GM19035 (cell line): ENCODE measurements around the gene SCAF8.

Experiments used
- ATAC-seq: cut with Tn5 transposase; IDR thresholded peaks from one replicate; pipeline ENCODE4 v1.9.1; 2021; ENCODE audit not compliant: unreplicated experiment

SCAF8 gene

DNA sequence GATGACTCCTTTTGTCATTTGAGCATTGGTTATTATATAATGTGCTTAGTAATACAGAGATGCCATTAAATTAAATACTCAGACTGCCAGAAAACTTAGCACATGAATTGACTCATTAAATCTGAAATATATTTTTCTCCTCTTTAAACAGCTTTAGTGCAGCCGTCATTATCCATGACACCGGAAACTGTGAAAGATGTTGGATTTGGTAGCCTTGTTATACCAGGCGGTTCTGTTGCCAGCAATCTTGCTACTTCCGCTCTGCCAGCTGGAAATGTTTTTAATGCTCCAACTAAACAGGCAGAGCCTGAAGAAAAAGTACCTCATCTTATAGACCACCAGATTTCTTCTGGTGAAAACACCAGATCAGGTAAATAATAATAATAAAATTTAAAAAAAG, 97.6 kb downstream of the SCAF8 start:
- ATAC-seq: no peak

DNA sequence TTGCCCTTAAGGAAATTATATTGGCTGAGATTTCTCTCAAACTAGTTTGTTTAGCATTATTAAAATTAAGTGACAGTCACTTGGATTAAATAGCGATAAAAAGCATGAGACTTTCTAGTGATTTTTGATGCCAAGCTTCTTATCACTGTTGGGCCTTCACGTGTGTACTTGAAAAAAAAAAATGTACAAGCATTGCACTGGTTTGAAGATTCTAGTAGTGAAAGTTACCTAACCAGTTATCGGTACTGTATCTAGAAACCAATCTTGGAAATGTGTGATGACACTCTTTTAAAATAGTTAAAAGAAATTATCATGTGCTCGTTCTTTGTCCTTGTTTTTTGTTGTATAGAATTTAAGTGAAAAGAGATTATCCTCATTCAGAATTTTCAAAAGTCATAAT, 102.1 kb downstream of the SCAF8 start:
- ATAC-seq: no peak

DNA sequence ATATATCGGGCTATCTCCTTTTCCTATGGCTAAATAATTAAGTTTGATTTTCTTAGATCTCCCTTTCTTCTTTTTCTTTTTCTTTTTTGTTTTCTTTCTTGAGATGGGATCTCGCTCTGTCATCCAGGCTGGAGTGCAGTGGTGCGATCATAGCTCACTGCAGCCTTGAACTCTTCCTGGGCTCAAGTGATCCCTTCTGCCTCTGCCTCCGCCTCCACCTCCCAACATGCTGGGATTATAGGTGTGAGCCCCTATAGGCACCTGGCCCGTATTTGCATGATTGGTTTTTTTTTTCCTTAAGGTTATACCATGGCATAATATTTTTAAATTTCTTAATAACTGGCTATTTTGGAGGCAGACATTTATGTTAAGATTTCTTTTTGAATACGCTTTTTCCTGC, 106.3 kb downstream of the SCAF8 start:
- no peak for ATAC-seq

DNA sequence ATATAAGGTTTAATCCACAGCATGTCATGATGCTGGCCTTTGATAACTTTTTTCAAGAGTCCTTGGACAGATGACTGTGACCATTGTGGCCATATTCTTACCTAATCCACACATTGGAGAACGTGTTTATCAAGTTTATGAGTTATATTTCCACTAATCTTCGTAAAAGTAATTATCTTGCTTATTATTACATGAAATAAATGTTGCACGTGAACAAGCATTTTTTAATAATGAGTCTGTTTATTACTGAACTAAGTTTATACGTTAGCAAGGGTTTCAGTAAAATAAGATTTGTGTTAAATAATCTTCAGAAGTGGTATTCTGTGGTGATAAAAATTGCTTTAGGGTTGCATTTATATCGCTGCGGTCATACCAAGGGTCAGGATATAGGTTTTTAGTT, 107.1 kb downstream of the SCAF8 start:
- no peak for ATAC-seq

DNA sequence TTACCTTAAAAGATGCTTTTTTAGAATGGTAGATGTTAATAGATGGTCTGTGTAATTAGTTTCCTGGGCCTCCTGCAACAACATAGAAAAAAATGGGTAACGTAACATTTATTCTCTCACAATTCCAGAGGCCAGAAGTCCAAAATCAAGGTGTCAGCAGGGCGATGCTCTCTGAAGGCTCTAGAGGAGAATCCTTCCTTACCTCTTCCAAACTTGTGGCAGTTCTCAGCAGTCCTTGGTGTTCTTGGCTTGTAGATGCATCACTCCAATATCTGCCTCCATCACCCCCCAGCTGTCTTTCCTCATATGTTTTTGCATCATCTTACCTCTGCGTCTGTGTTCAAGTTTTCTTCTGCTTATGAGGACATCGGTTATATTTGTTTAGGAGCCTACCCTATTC, 107.9 kb downstream of the SCAF8 start:
- no peak for ATAC-seq

DNA sequence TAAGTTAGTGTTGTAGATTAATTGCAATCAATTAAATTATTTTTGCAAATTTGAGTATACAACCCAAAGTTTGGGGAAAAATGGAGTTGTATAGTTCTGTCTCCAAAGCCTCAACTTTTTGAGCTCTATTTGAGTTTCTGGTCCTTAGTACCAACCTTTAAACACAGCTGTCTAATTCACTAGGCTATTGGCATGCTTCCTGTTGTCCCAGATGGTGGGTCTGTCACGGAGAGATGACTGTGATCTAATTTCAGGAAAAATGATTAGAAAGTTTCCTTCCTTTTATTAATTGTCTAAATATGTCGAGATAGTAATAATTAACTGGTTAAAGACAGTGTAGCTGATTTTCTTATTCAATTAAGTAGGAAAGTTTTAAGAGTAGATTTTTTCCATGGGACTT, 109.6 kb downstream of the SCAF8 start:
- no peak for ATAC-seq

DNA sequence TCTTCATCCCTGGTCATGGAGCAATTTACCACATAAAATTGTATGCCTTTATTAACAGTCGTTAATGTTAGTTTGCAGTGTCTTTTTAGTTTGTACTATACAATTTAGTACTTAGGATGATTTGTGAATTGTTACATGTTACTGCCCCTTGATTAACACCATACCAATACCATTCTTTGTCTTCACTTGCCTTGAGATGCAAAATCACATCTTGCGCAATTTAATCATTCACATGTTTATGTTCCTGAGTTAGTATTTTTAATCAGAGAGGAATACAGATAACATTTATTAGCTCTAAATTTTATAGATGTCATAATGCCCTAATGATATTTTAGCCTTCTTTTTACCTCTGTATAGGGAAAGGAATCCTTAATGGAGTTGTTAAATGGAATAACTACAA, 114.1 kb downstream of the SCAF8 start:
- ATAC-seq: no peak

DNA sequence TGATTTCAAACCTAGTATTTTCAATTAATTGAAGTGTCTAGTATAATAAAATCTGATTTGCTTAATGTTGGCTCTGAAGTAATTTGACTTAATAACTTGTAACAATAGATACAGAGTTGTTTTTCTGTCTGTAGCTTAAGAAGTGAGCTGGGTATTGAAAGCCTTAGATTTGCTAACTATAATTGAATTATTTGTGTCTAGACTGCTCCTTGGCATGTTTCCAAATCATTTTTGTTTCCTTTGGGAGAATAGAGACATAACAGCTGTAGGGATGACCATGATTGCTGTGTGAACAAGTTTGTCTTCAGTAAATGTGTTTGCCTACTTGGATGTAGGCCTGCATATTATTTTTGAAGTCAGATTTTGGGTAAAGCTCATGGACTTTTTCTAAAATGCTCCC, 115.4 kb downstream of the SCAF8 start:
- no peak for ATAC-seq

DNA sequence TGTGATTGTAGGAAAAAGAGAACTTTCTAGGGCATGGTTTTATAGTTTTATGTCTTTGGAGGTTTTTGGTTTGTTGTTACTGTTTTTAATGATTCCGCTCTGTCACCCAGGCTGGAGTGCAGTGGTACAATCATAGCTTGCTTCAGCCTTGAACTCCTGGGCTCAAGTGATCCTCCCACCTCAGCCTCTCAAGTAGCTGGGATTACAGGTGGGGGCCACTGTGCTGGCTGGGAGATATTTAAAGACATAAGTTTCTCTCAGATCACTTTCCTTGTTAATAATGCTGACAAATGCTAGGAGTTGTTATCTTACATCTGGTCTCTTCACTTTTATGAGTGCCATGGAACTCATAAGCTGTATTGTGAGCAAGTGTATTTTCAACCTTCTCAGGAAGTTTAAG, 116.3 kb downstream of the SCAF8 start:
- no peak for ATAC-seq

DNA sequence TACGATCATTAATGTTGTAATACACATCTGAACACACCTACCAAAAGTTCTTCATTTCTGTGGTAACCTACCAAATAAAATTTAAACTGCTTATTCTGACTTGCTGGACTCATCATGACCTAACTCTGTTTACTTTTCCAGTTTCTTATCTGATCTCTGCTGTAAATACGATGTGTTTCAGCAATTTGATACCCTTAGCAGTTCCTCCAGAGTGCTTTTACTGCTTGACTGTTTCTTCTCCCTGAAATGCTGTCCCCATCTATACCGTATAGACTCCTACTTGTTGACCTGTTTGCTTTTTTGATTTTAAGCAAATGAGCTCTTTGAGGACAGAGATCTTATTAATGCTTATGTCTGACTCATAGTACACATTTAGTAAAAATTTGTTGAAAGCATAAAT, 119.5 kb downstream of the SCAF8 start:
- no peak for ATAC-seq

DNA sequence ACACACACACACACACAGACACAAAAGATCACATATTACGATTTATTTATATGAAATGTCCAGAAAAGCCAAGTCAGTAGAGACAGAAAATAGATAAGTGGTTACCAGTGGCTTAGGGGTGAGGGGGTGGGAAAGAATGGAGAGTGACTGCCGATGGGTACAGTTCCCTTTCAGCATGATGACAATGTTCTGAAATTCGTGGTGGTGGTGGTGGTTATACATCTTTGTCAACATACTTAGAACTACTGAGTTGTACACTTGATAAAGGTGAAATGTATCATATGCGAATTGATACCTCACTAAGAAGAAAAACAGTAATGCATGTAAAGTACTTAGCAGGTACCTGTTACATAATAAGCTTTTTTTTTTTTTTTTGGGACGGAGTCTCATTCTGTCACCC, 124.3 kb downstream of the SCAF8 start:
- no peak for ATAC-seq

DNA sequence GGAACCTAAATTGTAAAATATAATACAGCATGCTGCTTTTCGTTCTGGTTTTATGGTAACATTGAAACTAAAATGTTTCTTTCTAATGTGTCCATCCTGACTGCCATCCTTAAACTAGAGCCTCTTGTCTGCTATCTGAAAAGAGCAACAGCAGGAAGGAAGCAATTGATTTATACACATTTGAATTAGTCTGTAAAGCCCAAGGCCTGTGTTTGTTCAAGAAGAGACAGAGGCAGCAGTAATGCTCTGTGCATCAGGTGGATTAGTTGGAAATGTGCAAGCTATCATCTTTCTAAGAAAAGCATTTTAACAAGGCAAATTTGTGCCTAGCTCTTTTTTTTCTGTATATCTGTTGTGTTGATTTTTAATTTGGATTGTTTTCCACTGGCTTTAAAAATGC, 128.6 kb downstream of the SCAF8 start:
- no peak for ATAC-seq

DNA sequence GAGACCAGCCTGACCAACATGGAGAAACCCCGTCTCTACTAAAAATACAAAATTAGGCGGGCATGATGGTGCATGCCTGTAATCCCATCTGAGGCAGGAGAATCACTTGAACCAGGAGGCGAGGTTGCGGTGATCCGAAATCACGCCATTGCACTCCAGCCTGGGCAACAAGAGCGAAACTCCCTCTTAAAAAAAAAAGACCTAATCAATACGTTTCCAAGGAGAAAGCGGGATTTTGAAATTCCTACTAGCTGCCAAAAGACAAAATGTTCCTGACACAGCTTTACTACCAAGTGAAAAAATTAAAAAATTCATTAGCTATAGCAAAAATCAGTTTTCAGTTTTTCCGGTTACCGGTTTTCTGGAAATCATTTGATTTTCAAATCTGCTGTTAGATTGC, 129.3 kb downstream of the SCAF8 start:
- no peak for ATAC-seq

DNA sequence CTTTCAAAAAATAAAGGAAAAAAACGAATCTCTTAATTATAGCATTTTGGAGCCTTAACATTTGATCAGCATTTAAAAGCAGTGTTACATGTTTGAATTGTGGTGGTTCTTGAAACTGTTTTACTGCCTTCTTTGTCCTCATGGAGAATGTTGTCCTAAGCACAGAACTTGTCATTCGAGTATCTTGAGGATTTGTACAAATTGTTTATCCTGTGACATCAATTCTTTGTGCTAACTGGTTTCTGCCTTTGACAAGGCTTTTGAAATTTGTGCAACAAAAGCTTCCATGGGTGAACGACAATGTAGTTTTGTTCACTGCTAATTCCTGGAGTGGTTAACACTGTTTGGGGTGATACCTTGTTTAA, 130.8 kb downstream of the SCAF8 start:
- no peak for ATAC-seq

DNA sequence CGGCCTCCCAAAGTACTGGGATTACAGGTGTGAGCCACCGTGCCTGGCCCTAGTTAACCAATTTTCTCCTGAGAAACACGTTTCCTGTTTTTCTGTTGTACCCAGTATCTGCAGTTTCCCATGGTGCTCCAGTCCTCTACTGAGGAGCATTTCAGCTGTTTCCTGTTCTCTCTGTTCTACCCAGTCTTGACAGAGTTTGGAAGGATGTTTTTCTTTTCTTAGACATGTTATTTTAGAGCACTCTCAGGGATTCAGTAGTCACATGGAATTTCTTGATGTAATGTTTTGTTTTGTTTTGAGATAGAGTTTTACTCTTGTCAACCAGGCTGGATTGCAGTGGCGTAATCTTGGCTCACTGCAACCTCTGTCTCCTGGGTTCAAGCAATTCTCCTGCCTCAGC, 132.1 kb downstream of the SCAF8 start:
- no peak for ATAC-seq

DNA sequence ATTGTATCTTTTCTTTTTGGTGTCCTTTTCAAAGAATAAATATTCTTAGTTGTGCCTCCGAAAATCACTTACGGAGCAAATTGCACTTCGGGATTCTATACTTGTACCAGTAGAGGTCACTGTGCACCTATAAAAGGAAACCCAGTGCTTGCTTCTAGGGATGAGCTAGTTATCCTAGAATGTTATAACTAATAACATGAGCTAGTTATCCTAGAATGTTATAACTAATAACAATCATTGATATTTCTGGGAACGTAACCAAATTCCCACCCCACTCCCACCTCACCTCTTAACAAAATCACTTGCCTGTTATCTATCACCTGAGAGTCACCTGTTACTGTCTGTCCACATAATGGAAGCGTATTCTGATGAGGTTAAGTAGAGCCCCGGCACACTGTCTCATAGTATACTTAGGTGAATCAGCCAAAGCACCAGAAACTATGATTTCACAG, 135.0 kb downstream of the SCAF8 start:
- ATAC-seq: no peak

DNA sequence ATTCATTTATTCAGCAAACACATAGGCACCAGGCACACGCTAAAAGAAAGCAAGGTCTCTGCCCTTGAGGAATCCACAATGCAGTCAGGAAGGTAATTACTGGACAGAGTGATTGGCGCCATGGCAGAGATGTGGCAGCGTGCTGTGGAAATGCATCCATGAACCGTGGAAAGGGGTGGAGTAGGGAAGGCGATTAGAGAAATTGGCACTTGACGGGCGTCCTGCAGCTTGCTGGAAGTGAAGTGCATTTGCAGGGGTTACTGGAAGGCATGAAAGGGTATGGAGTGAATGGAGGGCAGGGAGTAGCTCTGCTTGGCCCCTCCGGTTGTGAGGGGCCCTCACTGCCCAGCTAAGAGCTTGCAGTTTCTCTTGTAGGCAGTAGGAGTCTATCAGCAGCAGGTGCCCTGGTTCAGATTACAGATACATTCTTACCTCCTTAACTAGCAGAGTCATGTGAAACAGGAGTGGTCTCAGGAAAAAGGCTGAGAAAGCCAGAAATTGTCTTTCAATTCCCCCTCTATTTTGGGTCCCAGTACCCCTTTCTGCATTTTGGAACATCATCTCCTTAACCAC, 139.4 kb downstream of the SCAF8 start:
- no peak for ATAC-seq

DNA sequence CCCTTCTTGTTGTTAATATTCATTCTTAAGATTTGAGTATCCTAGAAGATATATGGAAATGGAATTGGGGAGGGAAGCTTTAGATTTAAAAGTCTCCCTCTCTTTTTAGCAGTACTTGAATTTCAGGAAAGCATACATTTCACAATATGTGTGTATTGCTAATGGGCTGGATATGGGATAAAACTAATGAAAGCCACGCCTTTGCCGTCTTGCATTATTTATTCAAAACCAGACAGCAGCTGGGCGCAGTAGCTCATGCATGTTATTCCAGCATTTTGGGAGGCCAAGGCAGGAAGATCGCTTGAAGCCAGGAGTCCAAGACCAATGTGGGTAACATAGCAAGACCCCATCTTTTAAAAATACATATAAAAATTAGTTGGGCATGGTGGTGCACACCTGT, 140.3 kb downstream of the SCAF8 start:
- no peak for ATAC-seq

DNA sequence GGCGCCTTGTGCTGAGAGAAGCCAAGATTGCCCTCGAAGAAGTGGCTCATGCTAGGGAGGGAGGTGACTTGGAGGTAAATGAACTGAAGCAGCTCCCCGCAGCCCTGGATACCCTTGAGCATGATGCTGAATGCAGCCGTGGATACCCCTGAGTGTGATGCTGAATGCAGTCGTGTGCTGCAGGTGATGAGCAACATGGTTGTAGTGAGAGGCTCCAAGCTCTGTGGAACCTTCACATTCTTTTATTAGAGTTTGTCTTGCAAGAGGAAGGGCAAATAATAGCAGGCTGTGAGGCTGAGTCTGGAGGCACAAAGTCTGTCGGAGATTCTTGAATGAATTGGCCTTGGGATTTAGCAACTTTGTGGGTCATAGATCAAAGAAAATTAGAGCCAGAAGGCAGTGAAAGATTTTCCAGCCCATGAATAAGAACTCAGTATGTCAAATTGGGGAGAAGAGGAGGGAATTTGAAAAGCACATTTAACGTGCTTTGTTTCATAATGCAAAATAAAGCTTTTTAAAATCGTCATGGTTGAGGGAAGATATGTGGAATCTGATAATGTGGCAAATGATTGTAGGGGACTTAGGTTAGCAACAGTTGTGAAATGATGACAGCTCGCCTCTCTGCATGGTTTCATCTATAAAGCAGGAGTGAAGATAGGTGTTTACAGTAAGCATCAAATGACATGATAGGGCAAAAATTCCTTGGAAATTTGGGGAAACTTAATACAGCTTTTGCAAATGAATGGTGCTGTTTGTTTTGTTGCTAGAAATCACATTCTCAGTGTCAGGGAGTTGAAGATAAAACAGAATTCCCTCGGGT, 141.8 kb downstream of the SCAF8 start:
- ATAC-seq: no peak

DNA sequence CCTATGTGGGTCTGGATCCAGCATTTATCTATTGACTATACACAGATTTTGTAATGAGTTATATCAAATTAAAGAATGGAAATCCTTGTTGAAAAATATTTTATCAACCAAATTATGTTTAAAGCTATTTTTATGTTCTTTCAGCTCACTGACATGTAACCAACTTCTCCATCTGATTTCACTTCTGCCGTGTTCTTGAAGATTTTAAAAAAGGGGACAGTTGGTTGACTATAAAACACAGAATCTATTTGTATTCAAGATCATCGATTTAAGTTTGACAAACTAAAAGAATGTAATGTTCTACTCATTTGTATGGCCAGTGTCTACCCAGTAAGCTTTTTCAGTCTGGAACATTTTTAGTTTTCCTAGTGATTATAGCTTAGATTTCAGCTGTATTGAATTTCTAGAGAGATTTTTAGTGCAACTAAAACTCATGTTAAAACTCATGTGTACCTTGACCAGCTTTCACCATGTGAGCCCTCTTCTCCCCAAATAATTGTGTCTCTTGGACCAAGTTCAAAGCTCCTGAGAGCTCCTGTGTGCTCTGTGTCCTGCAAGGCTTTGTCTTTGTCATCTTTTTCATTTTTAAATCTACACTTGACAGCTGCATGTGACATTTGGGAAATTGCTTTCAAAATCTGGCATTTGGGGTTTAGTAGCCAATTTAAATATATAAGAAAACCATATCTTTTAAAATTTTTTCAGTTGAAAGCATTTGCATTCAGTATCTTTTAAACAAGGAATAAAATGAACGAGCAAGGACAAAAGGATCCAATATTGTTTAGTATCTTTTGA, 143.5 kb downstream of the SCAF8 start:
- no peak for ATAC-seq

DNA sequence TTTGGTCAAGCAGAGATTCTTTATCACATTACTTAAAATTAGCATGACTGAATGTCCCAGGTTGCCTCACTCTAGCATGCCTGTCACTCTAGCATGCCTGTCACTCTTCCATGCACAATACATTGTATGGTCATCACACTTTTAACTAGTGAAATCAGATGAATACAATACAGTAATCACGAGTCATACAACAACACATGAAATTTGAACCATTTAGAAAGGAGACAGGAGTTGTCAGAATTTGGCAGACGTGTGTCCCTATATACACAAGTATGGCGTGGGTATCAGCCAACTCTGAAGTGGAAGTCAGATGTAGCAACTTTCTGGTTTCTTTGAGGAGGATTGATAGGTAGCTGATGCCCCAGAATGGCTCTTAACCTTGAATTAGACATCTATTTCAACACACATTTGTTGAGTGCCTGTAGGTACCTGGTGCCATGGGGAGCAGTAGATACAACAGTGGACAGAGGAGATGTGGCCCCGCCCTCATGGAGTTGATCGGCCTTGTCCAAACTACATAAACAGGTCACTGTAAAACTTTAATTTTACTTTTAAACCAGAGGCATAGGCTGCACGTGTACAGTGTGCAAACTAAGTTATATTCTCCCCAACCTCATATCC, 145.8 kb downstream of the SCAF8 start:
- no peak for ATAC-seq

DNA sequence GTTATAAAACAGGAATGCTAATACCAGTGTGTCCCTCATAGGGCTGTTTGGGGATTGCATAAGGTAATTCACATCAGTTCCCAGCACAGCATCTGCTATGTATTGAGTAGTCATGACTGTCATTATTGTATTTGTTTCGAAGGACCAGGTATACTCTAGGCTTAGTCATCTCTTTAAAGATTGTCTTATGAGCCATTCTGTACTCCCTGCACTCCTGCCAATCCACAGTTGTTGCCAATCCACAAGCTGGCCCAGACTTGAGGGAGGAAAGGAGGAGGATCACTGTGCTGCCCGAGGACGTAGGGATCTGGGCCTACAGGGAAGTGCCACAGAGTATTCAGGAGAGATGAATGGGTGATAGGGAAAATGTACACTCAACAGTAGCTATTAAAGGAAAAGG, 148.9 kb downstream of the SCAF8 start:
- no peak for ATAC-seq
